ENCODE measurements around the gene P3H1.
"Not testable (repeated sequence)": the region's sequence is repeated elsewhere in the genome, so short reads cannot be mapped to it uniquely, and the experiment has no call there.

Gene P3H1

DNA sequence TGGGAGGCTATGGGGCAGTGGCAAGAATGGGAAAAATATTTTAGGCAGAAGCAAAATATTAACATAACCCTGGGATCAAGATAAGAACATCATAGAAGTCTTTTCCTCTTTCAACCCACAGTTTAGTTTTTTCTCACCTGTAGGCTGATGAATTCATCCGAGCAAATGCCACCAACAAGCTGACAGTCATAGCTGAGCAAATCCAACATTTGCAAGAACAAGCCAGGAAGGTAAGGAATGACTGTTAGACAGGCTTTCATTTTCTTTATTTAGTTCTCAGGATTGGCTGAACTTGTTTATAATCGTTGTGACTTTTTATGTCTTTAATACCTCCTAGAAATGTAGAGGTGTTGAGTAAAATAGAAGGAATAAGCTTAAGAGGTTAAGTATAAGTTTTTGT is 6.6 kb upstream of the P3H1 start:
- no peak for DNase-seq (ENCODE audit: low read depth)

DNA sequence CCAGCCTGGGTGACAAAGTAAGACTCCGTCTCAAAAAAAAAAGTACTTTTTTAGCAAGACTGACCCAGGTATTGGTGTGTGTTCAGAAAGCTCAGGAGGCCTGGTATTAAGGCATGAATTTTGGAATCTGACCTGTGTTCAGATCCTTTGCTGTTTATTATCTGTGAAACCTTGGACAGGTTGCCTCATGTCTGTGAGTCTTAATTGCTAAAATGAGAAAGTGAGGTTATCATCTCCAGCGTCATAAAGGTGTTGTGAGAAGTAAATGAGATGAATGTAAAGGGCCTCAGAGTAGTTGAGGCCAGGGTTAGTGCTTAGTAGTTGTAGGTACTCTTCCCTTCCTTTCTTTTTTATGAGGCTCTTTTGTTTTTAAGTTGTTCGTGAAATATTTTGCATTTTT is 3.0 kb upstream of the P3H1 start:
- no peak for DNase-seq (ENCODE audit: low read depth)

DNA sequence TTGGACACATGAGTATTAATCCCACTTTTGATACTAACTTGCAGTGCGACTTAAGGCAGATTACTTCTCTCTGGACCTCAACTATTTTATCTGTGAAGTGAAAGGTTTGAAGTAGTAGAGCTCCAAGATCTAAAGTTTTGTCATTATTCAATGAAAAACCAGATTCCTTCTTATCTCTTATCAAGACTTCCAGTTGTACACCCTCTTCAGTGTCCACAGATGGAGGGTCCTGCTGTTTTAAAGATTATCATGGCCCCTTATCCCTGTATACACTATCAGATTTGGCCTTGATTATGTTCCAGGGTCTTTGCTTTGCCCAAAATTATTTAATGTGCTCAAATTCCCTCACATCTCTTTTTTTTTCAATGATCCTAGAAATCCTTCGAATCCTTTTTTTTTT is 1.3 kb upstream of the P3H1 start:
- no peak for DNase-seq (ENCODE audit: low read depth)

DNA sequence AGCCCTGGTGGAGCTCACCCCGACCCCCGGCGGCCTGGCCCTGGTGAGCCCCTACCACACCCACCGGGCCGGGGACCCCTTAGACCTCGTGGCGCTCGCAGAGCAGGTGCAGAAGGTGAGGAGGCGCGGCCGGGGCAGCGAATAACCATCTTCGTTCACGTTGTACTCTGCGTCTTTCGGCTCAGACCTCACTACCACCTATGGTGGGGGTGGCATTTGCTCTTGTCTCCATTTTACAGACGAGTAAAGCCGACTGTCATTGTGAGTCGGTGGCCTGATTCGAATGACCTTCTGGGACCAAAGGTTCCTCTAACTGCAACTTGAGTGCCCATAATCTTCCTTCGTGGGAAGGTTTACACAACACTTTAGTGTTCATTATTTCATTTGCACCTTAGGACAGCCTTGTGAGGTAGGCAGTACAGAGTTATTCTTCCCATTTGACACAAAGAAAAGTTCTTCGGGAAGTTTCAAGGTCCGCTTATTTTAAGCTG is 727 bp upstream of the P3H1 start:
- DNase-seq (ENCODE audit: low read depth) = no peak

DNA sequence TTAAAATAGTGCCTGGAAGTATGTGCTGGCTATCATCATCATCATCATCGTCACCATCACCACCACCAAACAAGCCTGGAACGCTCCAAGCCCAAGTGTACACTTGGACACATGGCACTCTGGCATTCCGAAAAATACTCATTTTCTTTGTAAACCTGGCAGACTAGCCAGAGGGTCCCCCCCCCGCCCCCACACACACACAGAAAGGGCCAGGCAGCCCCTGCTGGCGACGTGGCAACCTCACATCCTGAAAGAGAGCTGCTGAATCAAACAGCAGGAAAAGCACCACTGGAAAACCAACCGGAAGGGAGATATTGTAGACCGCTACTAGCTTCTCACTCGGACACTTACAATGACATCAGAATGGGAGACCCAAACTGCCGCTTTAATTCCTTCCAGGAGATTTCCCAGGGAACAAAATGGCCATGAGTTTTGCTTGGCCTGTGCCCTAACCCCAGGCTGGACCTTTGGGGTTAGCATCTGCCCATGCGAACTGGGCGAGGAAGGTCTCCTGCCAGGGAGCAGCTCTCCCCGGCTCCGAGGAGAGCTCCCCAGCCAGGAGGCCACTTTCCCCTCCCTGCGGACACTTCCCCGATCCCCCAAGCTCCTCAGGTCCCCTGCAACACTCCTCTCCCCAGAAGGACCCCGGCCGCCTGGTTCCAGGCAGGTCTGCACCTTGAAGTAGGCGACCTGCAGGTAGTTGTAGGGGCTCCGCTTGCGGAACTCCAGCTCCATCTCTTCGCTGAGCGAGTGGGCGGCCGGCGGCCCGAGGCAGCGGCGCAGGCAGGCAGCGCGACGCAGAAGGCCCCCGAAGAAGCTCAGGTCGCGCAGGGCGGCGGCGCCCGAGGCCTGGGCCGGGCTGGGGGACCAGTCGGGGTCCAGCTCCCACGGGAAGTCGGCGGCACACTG is 742 bp downstream of the P3H1 start:
- DNase-seq (ENCODE audit: low read depth) = peak; percentile 56

DNA sequence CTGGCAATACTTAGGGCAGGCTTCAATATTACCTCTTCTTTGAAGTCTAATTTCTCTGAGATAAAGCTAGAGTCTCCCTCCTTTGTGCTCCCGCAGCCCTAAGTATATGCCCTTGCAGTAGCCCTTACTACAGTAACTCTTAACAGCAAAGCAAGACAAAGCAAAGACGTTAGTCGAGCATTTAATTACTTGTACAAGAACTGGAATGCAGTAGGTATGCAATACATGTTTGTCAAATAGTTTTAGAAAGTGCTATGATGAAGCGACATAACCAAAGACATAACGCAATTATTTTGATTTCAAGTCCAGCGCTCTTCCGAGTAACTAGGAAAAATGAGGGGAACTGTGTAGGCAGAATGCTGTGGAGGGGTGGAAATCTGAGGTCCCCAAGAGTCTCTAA is 1.6 kb downstream of the P3H1 start:
- DNase-seq (ENCODE audit: low read depth) = no peak

DNA sequence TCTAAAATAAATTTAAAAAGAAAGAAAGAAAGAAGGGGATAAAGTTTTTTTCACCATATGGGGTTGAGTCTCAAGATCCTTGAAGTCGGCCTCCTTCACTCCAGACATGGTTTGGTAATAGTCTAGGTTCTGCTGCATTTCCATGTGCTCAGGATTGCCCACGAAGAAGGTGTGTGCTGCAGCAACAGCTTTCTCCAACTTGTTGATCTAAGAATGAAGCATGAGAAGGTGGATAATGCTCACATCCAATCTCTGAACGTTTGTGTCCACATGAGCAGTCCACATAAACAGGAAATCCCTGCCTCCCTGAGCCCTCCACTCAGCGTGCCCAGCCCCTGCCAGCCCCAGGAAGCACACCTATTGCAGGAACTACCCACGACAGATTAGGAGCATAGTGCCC is 4.6 kb downstream of the P3H1 start:
- DNase-seq (ENCODE audit: low read depth) = no peak

DNA sequence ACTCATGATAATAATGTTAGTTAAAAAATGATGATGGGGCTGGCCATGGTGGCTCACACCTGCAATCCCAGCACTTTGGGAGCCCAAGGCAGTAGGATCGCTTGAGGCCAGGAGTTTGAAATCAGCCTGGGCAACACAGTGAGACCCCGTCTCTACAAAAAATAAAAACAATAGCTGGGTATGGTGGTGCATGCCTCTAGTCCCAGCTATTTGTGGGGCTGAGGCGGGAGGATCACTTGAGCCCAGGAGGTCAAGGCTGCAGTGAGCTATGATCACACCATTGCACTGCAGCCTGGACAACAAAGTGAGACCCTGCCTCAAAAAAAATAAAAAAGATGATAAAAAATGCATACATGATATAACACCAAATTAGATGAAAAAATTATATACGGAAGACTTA is 5.3 kb downstream of the P3H1 start:
- DNase-seq (ENCODE audit: low read depth) = no peak

DNA sequence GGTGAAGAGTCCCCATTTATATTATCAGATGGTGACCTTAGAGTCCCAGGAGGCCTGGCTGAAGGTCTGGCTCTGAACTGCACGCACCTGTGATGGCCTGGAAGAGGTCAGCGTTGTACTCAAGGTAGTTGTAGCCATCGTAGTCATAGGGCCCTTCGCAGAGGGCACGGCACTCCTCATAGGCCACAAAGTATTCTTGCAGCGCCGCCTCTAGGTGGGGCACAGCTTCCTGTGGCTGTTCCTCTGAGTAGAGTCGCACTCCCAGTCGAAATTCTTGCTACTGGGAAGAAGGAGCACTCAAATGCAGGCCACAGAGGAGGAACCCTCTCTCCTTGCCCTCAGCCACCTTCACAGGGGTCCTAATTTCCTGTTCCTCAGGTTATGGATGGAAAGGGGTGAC is 7.7 kb downstream of the P3H1 start:
- DNase-seq (ENCODE audit: low read depth) = no peak

DNA sequence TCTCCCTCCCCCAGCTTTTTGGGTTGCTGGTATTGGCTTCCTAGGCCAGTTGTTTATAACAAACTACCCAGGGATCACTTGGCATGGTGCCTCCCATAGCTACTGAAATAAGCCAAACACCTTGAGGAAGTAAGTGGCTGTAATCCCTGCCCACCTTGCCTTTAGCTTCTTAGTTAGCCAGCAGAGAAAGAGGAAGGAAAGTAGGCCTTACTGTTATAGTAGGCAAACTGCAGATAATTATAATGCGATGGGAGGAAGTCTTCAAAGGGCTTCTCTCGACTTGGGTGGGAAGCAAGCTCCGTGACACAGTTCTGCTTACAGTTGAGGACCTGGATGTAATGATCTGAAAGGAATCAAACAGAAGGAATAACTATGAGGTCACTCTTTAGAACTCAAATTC is 8.2 kb downstream of the P3H1 start:
- no peak for DNase-seq (ENCODE audit: low read depth)

DNA sequence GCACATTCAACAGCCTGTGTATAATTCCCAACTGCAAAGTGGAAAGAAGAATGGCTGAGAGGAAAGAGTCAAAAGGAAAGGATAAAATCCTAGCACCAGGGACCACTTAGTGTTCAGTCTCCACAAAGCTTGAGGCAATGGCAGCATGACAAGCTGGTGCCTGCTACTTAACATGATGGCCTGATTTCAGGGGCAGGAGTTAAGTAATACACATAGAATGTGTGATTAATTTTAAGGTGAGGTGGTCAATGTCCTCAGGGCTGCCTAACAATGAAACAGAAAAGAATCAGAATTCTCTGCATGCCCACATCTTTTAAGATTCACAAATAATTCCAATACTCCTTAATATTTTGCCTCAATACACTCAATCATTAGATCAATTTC is 8.9 kb downstream of the P3H1 start:
- no peak for DNase-seq (ENCODE audit: low read depth)

DNA sequence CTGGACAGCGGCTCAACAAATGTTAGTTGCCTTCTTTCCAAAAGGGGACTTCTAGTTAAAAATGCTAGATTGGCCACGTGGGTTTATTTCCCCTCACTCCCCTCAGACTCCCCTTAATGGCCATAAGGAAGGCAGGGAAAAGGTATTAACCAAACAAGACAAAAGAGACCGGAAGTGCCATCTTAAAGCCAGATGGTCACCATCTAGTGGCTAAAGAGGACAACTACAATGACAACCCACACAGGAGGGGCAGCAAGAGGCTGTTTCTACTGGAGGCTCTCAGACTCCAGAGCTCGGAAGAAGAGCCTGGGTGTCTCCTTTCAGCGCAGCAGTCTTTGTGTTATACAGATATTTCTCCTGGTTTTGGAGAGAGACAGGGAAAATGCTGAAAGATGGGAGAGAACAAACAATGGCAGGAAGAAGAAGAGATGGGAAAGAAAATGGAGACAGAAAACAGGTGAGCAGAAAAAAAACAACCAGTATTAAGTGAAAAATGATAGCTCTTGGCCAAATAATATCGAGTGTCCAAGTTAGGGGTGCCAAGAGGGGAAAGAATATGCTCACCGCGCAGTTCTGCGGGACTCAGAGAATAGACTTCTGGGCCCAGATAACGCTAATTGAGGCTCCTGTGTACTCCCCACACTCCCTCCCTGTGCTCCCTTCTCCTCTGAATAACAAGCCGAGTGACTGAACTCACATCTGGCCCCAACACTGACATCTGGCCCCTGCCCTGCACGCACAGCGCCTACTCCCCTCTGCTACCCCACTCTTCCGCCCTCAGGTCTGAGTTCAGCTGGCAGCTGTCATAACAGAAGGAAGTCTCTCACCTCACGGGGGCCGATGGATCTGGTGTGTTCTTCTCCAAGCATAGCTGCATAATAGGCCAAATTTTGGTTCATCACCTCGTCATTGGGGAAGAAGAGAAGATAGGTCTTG is 9.6 kb downstream of the P3H1 start:
- no peak for DNase-seq (ENCODE audit: low read depth)

DNA sequence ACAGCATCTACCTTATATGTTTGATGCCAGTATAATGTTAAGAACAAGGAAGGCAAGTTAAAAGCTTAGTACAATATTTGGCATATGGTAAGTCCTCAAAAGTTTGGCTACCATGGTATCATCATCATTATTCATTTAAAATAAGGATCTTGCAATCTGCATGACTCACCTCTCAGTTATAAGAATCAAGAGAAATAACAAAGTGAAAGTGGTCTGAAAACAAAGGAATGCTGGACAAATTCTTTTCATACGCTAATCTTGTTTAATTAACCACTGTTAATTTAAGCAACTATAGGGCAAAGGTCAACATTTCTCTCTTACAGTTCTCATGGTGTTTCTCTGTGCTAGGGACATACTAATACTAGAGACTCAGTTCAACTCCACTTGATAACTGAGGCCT is 13.8 kb downstream of the P3H1 start:
- DNase-seq (ENCODE audit: low read depth) = no peak

DNA sequence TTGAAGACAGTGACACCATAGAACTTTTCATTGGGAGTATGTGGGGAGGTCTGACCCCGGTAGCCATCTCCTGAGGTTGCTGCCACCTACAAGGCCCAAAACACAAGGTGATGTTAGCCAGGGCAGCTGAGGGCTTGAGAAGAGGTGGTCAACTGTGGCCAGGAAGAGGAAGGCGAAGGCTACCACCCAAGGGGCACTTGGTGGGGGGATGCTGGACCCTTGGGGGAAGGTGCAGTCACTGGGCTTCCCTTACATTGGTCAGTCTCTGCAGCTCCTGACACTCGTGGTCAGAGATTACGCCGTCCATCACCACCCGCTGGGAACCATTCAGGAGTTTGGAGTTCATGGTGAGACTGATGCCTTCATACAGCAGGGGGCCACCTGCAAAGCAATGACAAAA is 14.5 kb downstream of the P3H1 start:
- no peak for DNase-seq (ENCODE audit: low read depth)

DNA sequence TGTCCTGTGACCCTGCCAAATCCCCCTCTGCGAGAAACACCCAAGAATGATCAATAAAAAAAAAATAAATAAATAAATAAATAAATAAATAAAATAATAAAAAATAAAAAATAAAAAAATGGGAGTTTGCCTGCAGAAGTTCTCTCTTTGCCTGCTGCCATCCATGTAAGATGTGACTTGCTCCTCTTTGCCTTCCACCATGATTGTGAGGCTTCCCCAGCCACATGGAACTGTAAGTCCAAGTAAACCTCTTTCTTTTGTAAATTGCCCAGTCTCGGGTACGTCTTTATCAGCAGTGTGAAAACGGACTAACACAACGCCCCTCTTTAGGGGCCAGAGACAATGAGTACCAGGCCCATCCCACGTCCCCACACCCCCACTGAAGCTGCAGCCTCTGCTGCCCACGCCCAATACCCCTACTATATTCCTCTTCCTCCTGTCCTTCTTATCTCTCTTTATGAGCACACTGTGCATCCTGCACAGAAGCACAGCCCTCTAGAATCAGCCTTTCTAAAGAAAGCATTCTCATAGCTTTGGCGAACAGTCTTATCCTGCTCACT is 15.2 kb downstream of the P3H1 start:
- DNase-seq (ENCODE audit: low read depth) = not testable (repeated sequence)

DNA sequence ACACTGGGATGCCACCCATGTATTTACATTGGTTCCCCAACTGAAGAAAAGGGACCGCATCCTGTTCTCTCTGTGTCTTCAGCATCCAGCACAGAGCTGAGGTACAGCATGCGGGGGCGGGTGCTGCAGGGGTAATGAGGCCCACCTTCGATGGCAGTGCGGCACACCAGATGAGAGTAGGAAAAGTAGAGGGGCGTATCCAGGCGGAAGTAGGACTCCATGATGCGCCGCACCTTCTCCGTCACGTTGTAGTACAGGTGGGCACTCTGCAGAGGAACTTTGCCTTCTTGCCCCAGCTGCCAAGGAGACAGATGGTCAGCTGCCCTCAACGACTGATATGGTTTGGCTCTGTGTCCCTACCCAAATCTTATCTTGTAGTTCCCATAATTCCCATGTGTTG is 16.8 kb downstream of the P3H1 start:
- no peak for DNase-seq (ENCODE audit: low read depth)

DNA sequence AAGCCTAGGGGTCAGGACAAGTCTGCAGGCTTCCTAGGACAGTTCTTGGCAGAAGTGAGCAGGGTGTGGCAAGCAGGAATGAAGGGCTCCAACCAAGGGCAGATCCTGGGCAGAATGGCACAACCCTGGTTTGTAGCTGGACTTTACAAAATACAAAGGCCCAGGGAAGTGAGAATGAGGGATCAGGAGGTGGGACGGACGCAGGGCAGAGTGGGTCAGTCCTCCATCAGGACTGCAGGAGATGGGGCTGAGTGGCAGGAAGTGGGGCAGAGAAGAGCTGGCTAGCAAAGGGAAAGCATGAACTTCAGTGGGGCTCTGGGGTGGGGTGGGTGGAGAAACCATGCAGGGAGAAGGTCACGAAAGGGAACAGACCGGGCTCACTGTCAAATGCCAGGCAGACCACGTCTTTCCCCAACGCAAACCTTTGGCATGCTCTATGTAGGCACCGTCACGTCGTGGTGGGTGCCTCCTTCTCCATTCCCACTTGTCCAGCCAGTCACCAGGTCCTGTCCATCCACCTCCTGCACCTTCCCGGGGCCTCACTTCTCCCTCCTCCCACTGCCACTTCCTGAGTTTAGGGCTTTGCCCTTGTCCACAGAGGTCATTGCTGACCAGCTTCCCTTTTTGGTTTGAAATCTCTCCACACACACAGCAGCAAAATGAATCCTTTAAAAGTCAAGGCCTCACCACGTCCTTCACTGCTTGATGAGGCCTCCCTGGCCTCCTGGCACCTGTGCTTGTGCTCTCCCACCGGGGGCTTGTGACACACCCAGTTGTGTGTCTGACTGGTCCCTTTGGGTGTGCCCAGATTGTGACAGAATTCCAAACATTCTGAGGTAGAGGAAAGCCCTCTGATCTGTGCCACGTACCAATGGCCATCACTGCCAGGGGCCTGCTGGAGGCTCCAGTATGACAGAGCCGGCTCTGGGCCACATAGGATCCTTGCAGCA is 18.1 kb downstream of the P3H1 start:
- no peak for DNase-seq (ENCODE audit: low read depth)

DNA sequence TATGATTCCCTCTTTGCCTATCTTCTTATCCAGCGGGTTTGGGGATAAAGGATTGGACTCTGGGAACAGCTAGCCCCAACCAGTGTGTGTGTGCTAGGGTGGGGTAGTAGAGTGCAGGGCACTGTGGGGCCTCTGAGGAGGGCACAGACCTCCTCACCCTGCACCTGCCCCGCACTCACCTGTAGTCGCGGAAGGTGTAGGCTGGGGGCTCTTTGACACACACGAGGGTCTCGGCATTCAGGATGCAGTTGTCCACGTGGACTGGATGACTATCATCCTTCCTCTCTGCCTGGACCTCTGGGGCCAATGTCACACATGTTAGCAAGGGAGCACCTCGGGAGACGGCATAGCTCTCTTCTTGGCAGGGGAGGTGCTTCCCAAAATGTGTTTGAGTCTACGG is 18.8 kb downstream of the P3H1 start:
- no peak for DNase-seq (ENCODE audit: low read depth)

DNA sequence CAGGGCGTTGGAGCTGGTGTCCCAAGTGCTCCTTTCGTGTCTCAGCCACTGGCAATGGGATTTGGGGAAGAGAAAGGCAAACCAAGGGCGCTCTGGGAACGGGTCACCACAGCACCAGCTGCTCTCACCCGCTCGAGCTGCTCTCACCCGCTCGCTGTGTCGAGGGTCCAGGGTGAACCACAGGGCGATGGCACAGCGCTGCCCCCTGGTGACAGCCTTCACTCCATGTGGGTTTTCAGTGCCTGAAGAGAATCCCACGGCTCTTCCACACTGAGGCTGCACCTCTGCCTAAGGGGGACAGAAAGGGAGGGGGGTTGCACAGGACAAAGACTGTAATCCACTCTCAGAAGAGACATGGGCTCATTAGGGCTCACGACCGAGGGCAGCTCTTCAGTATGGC is 19.7 kb downstream of the P3H1 start:
- peak; percentile 13 for DNase-seq (ENCODE audit: low read depth)

DNA sequence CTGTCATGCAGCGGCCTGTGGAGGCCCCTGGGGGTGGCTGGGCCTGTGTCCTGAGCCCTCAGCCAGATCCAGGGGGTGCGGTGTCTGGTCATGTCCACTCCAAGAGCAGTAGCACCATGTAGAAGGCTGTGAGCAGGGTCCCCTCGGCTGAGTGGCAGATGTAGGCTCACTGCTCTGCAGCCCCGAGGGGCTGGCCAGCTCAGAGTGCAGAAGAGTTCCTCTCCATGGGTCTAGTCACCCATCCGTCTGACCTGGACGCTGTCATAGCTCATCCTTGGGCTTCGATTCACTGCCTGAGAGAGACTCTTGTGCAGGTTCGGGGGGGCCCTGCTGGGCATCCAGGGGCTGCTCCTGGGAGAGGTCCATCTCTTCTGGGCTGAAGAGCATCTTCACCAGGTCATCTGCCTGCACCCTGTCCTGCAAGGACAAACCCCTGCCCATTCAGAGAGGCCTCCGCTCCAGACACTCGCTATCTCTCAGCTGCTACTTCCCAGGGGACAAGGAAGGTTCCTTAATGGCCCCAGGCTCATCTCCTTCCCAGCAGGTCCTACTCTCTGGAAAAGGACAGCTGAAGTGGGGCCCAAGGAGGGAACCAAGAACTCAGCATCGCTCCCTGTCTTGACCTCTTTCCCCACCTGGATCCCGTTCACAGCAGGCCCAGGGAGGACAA is 20.3 kb downstream of the P3H1 start:
- no peak for DNase-seq (ENCODE audit: low read depth)

DNA sequence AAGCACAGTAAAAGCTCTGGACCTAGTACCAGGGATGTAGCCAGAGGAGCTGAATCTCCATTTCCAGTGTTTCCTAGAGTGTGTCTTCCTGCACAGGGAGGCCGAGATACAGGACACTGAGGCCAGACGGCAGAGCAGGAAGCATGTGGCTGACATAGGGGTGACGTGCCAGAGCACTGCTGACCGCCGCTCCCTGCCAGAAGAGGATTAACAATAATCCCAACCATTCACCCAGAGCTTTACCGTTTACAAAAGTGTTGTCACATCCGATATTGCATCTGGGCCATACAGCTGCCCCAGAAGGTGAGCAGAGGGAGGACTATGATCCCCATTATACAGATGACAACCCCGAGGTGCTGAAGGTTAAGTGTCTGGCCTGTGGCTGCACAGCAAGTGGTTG is 21.0 kb downstream of the P3H1 start:
- DNase-seq (ENCODE audit: low read depth) = no peak

Data from activated T-cell treated with anti-CD3 and anti-CD28 coated beads for 48 hours (primary cell).